HG03196 (cell line): ENCODE results near the gene RARRES2.
"Not testable (repeated sequence)": the region's sequence is repeated elsewhere in the genome, so short reads cannot be mapped to it uniquely, and the experiment has no call there.

Experiments used
- ATAC-seq: cut with Tn5 transposase; IDR thresholded peaks from one replicate; pipeline ENCODE4 v1.9.1; 2021; ENCODE audit not compliant: unreplicated experiment

Gene RARRES2

DNA sequence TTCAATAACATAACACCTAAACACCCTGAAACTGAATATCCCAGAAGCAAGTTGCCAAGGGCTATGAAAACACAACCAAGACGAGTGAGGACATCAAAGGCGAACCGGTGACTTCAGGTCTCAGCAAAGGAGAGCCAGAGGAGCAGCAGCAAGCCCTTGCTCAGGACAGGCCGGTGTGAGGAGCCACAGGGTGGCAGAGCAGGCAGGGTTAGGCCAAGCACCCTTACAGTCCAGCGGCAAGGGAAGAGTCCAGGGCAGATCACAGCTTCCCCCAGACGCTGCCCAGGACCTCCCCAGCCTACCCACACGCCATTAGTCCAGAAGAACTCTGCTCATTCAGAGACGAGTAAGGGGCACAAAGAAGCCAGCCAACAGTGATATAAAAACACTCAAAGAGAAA lies 45.8 kb downstream of the RARRES2 start:
- not testable (repeated sequence) for ATAC-seq

DNA sequence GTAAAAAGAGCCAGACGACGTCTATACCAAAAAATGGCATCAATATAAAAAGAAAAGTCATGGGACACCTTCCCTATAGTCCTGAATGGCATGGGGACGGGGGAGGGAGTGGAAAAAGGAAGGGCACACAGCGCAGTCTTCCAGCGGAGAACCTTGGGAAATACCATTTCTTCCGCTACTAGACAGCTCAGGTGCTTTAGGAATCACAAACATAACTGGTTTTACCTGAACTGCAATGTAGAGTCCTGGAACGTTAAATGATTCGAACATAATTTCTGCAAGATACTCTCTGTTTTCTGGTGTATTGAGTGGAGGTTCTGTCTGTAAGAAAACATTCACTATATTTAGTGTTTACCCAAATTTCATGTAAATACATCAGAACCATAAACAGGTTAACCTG lies 46.4 kb downstream of the RARRES2 start:
- ATAC-seq: not testable (repeated sequence)

DNA sequence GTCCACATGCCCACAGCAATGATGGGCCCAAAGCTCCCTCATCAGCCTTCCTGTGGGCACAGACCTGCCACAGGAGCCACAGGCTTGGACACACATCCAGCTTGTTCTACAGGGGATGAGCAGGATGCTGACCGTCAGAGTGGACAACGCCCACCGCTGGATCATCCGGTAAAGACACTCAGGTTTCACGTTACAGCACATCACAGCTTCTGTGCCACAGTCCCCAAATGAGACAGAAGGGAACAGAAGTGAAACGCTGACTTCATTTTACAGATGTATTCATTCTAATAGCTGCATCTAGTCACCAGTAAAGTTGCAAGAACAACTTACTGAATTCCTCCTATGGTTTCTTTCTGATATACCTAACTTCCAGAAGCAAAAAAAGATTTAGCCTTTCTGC lies 51.1 kb downstream of the RARRES2 start:
- ATAC-seq: not testable (repeated sequence)

DNA sequence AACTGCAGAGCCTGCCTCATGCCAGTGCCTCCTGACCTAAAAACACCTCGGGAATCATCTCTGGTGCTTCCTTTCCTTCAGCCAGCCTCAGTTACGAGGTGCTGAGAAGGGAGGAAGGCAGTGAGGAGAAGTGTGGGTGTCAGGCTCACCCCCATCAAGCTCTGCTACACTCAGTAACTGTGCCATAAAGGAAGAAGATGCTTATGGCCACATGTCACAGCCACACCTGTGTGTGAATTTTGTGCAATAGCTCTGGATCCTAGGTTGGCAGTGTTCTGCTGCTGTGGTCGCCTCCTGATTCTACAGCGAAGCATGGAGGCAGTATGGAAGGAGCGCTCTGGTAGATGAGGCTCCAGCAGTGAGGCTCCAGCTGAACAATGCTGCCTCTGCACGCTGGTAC lies 52.6 kb downstream of the RARRES2 start:
- ATAC-seq: not testable (repeated sequence)
